Muscle of leg (tissue), 11 donors: ENCODE results near the gene BEST1. TPM values are rescaled to one million over a fixed set of nuclear protein-coding genes. Genes with fewer than 3 reads are reported as not detected.

Experiments
- DNase-seq: peaks from one replicate; pipeline ENCODE4 v3.0.0; 2013
- H3K27ac ChIP-seq: one replicate; pipeline ENCODE4 v1.5.1; 2013; ENCODE audit warnings: mild to moderate bottlenecking, low read length, control low read depth
- H3K27me3 ChIP-seq: one replicate; pipeline ENCODE4 v1.6.1; 2013; ENCODE audit warnings: low read length; ENCODE audit not compliant: control insufficient read depth, insufficient read depth
- H3K36me3 ChIP-seq: one replicate; pipeline ENCODE4 v1.6.1; 2013; ENCODE audit warnings: low read length; ENCODE audit not compliant: control insufficient read depth, insufficient read depth
- H3K4me1 ChIP-seq: one replicate; pipeline ENCODE4 v1.6.1; 2013; ENCODE audit warnings: low read length; ENCODE audit not compliant: control insufficient read depth, insufficient read depth
- H3K4me3 ChIP-seq: one replicate; pipeline ENCODE4 v1.5.1; 2013; ENCODE audit warnings: low read length, control low read depth
- H3K9me3 ChIP-seq: replicated peaks from 2 replicates; pipeline ENCODE4 v1.6.1; 2013; ENCODE audit warnings: low read depth, low read length; ENCODE audit not compliant: control insufficient read depth
- WGBS: methylation state at CpG from one replicate; pipeline ENCODE4 v1.1.5; 2013; ENCODE audit warnings: missing lambda C conversion rate; ENCODE audit not compliant: insufficient coverage; 5-methylcytosine and 5-hydroxymethylcytosine counted together
- polyA plus RNA-seq, 8 donors: library from polyadenylated mRNA; unstranded; fragments of 120-200 nt; gene quantifications; one replicate each; pipeline versions ENCODE4 v1.2.1 to v1.2.3, GENCODE V29; 2013; ENCODE audit warnings: inconsistent platforms in 1 of 8, low replicate concordance in 1 of 8; ENCODE audit not compliant: insufficient read length in 8 of 8, insufficient read depth in 1 of 8
- total RNA-seq: library from RNA; stranded (reverse); fragments of 120-200 nt; gene quantifications from one replicate; pipeline ENCODE4 v1.2.4, GENCODE V29; 2013

Gene BEST1
- total and polyA plus RNA-seq, 9 donors = 1.6 to 4.2 (median 3.8) TPM

DNA sequence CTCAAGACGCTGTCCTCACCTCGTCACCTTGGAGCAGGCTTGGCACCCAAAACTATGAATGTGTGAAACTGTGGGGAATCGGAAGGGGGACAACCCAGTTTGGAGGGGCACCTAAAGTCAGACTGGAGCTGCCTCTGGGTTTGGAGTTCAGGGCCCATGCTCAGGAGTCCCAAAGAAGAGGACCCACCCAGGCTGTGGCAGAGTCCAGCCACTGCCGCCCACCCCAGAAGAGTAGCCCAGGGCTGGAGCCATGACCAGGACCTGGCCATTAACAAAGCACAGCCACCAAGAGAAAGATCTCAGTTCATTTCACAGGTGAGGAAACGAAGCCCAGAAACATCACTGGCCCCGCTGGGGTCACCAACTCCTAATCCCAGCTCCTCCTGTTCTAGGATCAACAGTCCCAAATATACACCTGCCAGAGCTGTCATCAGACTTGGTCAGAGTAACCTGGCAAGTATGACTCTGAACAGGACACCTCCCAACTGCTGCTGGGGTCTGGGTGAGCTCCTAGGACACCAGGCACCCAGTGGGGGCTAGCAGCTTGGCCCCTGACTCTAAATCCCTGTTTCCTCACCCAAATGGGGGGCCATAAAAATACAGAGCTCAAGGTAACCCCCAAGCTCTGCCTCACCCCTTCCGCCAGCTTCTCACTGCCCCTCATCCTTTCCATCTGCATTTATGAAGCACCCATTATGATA lies 35.5 kb upstream of the BEST1 start:
- peak overlapping the region; percentile 64 for H3K4me3 ChIP-seq
- peak; percentile 5 for DNase-seq
- H3K27ac ChIP-seq = no peak overlapping the region
- no peaks in the 10 kb centered on the region for H3K9me3 ChIP-seq
- H3K27me3 ChIP-seq = no peaks in the 10 kb centered on the region
- 72% methylated on average over 6 of the region's 7 CpGs for WGBS
- H3K4me1 ChIP-seq = peaks cover 73% of the 10 kb centered on the region
- H3K36me3 ChIP-seq = peaks cover 3% of the 10 kb centered on the region

DNA sequence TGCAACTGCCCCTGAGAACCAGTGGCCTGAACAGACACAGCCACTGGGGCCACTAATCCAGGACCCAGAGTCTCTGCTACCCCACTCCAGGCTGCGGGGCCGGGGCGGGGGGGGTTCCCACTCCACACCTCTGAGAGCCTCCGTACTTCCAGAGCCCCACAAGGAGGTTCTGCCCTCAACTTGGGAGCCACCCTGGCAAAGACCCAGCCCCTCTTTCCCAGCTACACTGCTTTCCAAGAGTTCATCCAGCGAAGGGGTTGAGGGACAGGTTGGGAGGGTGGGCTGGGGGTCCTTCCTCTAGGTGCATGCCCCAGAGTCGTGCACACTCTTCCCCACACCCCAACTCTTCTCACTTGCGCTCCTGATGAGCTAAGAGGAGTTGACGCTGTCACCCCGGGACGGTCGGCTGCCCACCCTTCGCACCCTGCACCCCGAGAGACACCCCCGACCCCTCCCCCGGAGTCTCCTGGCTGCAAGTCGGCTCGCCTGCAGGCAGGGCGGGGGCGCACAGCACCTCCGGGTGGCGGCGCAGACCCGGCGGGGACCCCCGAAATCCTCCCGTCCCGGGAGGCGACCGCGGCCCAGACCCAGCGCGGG lies 33.3 kb upstream of the BEST1 start:
- peak; percentile 36 for DNase-seq
- H3K27me3 ChIP-seq = no peaks in the 10 kb centered on the region
- H3K4me3 ChIP-seq = peak overlapping the region; percentile 64
- whole genome bisulfite sequencing = under 1% methylated on average over 24 of the region's 32 CpGs
- no peaks in the 10 kb centered on the region for H3K9me3 ChIP-seq
- peaks cover 3% of the 10 kb centered on the region for H3K36me3 ChIP-seq
- peak overlapping the region; percentile 35 for H3K27ac ChIP-seq
- peaks cover 67% of the 10 kb centered on the region for H3K4me1 ChIP-seq

DNA sequence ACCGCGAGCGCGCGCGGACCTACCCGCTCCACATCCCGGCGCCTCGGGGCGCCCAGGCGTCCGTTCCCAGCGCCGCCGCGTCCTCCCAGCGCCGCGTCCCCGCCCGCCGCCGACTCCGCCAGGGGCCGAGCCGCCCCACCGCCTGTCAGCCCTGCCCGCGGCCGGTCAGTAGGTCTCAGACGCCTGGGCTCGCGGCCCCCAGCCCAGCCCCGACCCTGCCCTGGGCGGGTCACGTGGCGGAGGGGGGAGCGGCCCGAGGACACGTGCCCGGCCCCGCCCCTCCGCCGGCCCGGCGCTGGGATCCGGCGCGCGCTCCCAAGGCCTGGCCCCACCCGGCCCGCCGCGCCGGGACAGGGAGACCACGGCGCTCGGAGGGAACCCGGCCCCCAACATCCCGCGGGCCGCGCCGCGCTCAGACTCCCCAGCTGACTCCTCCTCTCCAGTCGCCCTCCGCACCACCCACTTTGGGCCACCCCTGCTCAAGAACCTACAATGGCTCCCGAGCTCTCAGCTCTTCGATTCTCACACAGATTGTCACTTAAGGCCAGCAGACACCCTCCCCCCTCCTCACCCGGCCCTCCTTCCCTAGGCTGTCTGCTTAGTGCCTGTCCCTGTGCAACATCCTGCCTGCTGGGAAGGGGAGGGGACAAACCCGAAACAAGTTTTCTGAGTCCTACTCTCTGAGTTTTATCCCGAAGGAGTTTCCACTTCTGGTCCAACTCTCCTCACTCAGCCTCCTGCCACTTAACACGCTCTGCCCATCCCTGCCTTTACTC lies 32.6 kb upstream of the BEST1 start, which contains the start of gene RAB3IL1:
Gene RAB3IL1, minus strand, starts transcription at position 233 of the 776 bp plus-strand sequence. Its CDS starts 199 bp downstream, at position 34.
- DNase-seq = peak; percentile 91

DNA sequence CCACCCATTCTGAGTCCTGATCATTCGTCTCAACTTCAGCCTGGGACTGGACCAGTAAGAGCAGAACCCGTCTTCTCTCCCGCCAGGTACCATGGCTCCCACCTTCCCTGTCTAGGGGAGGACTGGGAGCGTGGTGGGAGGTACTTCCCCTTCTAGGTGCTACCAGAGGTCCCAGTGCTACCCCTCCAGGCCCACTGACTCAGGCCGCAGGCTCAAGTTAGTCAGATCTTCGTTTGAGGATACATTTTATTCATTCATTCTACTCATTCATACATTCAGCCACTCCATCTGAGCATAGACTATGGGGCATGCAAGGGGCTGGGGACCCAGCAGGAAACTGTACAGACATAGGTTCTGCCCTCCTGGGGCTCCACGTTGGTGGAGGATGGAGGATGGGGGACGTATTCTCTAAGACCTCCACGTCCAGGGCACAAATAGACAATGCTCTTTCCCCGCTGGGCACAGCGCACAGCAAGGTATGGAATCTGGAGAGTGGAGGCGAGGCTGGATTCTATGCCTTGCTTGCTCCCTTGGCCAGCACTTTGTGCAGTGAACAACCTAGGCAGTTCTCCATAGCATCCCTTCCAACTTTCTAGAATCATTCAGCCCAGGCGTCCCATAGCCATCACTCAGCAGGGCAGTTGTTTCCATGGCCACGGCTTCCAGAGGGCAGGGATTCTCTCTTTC lies 31.8 kb upstream of the BEST1 start:
- DNase-seq = no peak
- 84% methylated on average over 8 of the region's 14 CpGs for WGBS
- Histone ChIP-seq H3K27me3 (no peaks in the 10 kb centered on the region), H3K9me3 (no peaks in the 10 kb centered on the region), H3K4me1 (peaks cover 67% of the 10 kb centered on the region), H3K27ac (peak overlapping the region; percentile 85), H3K4me3 (peak overlapping the region; percentile 64), H3K36me3 (peaks cover 2% of the 10 kb centered on the region)

More for the DNA sequence above, 32.6 kb upstream of the BEST1 start, which contains the start of gene RAB3IL1:
- H3K36me3 ChIP-seq = peaks cover 2% of the 10 kb centered on the region
- peaks cover 67% of the 10 kb centered on the region for H3K4me1 ChIP-seq
- peak within 1 kb of the TSS; percentile 85 for H3K27ac ChIP-seq
- H3K27me3 ChIP-seq = no peaks in the 10 kb centered on the region
- H3K9me3 ChIP-seq = no peaks in the 10 kb centered on the region
- WGBS = 2% methylated on average over 74 of the region's 74 CpGs
- peak within 1 kb of the TSS; percentile 64 for H3K4me3 ChIP-seq

DNA sequence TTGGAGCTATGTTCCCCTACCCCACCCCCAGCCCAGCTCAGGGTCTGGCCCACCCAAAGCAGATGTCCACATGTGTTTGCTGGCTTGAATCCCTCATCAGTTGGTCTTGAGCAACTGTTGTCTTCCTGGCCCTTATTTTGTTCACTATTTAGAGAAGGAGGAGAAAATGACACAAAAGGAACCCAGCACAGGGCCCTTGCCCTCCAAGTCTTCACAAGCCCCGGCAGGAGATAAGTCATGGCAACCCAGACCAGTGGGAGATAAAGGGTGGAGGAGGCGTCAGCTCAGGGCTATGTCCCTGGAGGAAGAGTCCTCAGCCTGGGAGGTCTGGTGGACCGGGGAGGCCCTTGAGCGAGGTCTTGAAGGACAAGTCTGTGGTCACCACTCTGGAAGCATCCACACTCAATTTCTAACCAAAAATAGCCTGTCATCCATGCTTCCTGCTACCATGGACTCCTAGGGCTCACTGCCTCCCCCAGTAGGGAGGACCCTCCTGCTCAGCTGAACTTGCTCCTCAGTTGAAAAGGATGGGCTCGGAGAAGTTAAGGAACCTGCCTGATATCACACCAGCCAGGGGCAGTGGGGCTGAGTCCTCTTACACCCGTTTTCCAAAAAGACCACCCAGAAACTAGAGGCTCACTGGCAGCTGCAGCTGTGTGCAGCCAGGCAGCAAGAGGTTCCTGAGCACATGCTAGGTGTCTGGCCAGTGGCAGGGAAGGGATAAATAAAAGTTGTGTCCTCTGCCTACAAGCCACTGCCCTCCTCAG lies 31.0 kb upstream of the BEST1 start:
- Histone ChIP-seq H3K36me3 (no peaks in the 10 kb centered on the region), H3K4me3 (no peak overlapping the region), H3K4me1 (peaks cover 74% of the 10 kb centered on the region), H3K27me3 (no peaks in the 10 kb centered on the region), H3K27ac (peak overlapping the region; percentile 85), H3K9me3 (no peaks in the 10 kb centered on the region)
- DNase-seq = peak; percentile 75
- 70% methylated on average over 2 of the region's 6 CpGs for WGBS

DNA sequence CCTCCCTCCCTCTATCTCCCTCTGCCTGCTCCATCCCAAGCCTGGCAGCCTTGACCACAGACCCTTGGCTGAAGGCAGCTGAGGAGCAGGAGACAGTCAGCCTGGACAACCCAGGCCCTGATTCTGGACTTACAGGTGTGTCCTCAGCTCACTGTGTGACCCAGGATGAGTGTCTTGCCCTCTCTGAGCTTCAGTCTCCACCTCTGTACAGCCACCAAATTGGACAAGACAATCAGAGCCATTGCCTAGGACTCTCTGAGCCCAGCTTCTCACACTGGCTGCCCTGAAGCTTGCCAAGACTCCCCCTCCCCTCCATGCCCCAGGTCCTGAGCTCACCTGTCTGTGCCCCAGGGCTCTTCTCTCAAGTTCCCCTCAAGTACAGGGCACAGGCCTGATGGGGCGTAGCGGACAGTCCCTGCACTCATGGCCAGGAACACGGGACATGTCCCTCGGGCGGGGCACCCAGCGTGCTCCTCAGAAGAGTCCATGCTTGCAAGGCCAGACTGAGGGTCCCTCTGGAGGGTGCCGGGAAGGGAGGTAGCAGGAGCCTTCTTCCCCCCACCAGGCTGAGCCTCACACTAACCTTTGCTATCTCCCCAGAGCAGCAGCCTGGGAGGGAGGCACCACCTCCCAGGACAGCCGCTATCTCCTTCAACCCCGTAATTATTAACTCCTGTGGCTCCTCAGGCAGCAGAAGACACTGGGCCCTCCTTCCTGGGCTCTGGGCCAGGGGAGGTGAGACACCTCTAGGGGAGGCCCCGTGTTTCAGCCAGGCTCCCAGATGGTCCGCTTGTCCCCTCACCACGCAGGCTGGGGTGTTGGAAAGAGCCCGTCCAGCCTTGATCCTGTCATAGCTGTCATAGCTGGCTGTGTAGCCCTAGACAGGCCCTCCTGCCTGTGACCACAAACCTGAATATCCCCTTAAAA lies 30.2 kb upstream of the BEST1 start:
- peaks cover 79% of the 10 kb centered on the region for H3K4me1 ChIP-seq
- no peaks in the 10 kb centered on the region for H3K27me3 ChIP-seq
- H3K36me3 ChIP-seq = no peaks in the 10 kb centered on the region
- DNase-seq = peak; percentile 17
- WGBS = 54% methylated on average over 7 of the region's 13 CpGs
- no peak overlapping the region for H3K4me3 ChIP-seq
- H3K27ac ChIP-seq = peak overlapping the region; percentile 85
- no peaks in the 10 kb centered on the region for H3K9me3 ChIP-seq

DNA sequence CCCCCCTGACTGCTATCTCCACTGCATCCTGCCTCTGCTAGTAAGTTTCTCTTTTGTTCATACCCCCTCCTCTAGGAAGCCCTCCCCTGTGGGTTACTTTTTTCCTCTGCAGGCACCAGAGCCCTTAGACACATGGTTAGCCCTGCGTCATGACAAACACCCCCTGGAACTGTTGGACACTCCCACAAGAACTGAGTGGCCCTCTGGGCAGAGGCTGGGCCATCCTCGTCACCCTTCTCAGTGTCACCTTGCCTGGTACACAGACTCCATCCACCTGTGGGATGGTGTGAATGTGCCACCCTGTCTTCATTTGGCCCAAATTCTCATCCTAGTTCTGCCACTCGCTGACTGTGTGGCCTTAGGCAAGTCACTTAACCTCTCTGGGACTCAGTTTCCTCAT lies 28.7 kb upstream of the BEST1 start:
- H3K4me3 ChIP-seq = no peak overlapping the region
- H3K9me3 ChIP-seq = no peaks in the 10 kb centered on the region
- H3K36me3 ChIP-seq = no peaks in the 10 kb centered on the region
- H3K4me1 ChIP-seq = peaks cover 83% of the 10 kb centered on the region
- peak overlapping the region; percentile 99 for H3K27ac ChIP-seq
- WGBS = no CpG with 5 or more reads among the region's 3 CpGs
- peak; percentile 3 for DNase-seq
- H3K27me3 ChIP-seq = no peaks in the 10 kb centered on the region

DNA sequence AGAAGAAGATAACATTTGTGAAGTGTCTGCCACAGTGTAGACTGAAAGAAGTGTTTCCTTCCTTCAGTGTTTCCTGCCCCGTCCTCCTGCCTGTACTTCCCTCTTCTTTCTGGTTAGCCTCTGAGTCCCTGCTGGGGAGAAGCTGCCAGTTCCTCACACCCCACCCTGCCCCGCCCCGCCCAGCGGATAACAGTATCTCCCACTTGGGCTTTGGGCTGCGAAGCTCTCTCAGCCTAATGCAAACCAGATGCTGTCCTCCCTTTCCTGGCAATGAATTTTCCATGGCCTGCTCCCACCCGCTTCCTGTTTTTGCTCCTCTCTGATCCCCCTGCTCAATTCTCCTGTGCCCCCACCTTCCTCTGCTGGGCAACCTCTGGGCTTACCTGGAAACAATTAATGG lies 27.6 kb upstream of the BEST1 start:
- peak; percentile 98 for DNase-seq
- WGBS = 2% methylated on average over 5 of the region's 6 CpGs
- Histone ChIP-seq H3K27ac (peak overlapping the region; percentile 99), H3K4me3 (no peak overlapping the region), H3K9me3 (no peaks in the 10 kb centered on the region), H3K36me3 (no peaks in the 10 kb centered on the region), H3K27me3 (no peaks in the 10 kb centered on the region), H3K4me1 (peaks cover 78% of the 10 kb centered on the region)
